Measurements from ENCODE around the gene LMO1.

DNA sequence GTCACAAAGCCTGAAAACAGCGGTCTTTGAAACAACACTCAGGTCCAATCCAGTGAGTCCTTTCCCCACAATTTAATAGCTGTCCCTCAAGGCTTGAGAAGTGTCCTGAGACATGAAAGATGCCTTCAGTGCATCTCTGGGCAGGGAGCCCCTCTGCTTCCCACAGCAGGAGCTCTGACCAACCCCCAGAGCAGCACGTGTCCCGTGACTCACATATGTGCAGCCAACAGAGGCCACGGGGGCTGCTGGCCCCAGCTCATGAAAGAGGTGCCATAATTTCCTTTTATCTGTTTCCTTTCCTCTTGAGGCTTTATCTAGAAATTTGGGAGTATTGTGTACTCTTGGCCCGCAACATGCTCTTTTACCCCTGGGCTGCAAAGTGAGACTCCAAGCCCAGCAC, 33.2 kb upstream of the LMO1 start:
- TF ChIP-seq, protein P1, sequence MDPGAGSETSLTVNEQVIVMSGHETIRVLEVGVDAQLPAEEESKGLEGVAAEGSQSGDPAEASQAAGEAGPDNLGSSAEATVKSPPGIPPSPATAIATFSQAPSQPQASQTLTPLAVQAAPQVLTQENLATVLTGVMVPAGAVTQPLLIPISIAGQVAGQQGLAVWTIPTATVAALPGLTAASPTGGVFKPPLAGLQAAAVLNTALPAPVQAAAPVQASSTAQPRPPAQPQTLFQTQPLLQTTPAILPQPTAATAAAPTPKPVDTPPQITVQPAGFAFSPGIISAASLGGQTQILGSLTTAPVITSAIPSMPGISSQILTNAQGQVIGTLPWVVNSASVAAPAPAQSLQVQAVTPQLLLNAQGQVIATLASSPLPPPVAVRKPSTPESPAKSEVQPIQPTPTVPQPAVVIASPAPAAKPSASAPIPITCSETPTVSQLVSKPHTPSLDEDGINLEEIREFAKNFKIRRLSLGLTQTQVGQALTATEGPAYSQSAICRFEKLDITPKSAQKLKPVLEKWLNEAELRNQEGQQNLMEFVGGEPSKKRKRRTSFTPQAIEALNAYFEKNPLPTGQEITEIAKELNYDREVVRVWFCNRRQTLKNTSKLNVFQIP (CRISPR knock-in tag; IDR thresholded peaks at IDR 0.05; ENCODE audit: borderline replicate concordance, low read depth): no peak
- TF ChIP-seq, protein P2, sequence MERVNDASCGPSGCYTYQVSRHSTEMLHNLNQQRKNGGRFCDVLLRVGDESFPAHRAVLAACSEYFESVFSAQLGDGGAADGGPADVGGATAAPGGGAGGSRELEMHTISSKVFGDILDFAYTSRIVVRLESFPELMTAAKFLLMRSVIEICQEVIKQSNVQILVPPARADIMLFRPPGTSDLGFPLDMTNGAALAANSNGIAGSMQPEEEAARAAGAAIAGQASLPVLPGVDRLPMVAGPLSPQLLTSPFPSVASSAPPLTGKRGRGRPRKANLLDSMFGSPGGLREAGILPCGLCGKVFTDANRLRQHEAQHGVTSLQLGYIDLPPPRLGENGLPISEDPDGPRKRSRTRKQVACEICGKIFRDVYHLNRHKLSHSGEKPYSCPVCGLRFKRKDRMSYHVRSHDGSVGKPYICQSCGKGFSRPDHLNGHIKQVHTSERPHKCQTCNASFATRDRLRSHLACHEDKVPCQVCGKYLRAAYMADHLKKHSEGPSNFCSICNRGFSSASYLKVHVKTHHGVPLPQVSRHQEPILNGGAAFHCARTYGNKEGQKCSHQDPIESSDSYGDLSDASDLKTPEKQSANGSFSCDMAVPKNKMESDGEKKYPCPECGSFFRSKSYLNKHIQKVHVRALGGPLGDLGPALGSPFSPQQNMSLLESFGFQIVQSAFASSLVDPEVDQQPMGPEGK (CRISPR knock-in tag; IDR thresholded peaks at IDR 0.05; ENCODE audit: borderline replicate concordance): no peak
- TF ChIP-seq SNAI2 (CRISPR knock-in tag; IDR thresholded peaks at IDR 0.05): no peak

Data from SK-N-SH treated with all-trans-retinoic acid at 6 μM for 48 hours (cell line).